Stimulated activated CD4-positive, alpha-beta T cell treated with anti-CD3 and anti-CD28 coated beads, Interleukin-12 subunit alpha, Interleukin-12 subunit beta, amount 100 ng/mL, for 24 hours (primary cell): ENCODE measurements around the gene TJP1.
"Not testable (repeated sequence)": the region's sequence is repeated elsewhere in the genome, so short reads cannot be mapped to it uniquely, and the experiment has no call there.

Experiments
- DNase-seq, 2 experiments: peaks; one replicate each; pipeline ENCODE4 v3.0.0-alpha.2; 2020; ENCODE audit warnings: low read depth in 2 of 2

TJP1 gene

DNA sequence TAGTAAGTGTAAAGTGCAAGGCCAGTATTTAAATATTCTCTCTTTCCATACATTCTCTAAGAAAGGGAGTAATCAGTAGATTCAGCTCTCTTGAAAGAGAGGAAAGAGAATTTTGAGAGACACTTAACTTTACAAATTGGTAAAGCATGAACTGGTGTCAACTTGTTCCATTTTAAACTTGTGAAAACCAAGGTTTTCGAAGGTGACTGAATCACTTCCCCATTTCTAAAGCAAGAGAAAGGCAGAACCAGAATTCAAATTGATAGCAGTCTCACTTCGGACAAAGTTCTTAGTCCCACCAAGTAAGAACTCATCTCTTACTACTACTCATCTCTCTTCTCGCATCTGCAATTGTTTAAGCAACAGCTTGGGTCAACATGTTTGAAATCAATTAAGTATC lies 22.4 kb downstream of the TJP1 start:
- no peak for DNase-seq

- DNase-seq: no peak
Observed at GRCh38 chr15:29795610-29796009, 26.7 kb downstream of the TJP1 start.

DNA sequence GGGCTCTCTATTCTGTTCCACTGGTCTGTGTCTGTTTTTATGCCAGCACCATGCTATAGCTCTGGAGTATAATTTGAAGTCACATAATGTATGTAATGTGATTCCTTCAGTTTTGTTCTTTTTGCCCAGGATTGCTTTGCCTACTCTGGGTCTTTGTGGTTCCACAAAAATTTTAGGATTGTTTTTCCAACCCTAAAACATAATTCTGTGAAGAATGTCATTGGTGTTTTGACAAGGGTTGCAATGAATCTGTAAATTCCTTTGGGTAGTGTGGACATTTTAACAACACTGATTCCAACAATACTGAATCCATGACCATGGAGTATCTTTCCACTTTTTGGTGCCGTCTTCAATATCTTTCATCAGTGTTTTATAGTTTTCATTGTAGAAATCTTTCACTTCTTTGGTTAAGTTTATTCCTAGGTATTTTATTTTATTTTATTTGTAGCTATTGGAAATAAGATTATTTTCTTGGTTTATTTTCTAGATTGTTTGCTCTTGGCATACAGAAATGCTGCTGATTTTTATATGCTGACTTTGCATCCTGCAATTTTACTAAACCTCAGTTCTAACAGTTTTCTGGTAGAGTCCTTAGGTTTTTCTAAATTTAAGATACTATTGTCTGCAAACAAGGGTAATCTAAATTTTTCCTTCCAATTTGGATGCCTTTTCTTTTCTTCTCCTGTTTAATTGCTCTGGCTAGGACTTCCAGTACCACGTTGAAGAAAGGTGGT lies 29.7 kb downstream of the TJP1 start:
- no peak for DNase-seq

- DNase-seq: no peak
Observed at GRCh38 chr15:29790607-29791006, 31.7 kb downstream of the TJP1 start.

- no peak for DNase-seq
Observed at GRCh38 chr15:29789871-29790270, 32.4 kb downstream of the TJP1 start.

GRCh38 chr15:29788433-29789034 lies 33.7 kb downstream of the TJP1 start:
- DNase-seq: no peak

DNA sequence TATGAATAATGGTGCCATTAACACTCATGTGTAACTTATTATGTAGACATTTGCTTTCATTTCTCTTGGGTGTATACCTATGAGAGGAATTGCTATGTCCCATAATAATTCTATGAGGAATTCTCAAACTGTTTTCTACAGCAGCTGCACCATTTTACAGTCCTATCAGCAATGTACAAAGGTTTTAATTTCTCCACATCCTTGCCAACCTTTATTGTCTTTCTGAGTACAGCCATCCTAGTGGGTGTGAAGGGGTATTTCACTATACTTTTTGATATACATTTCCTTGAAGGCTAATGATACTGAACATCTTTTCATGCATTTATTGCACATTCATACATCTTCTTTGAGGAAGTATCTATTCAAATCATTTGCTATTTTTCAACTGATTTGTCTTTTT lies 34.5 kb downstream of the TJP1 start:
- DNase-seq: no peak

GRCh38 chr15:29785642-29786041 lies 36.6 kb downstream of the TJP1 start:
- DNase-seq: no peak

- no peak for DNase-seq
Observed at GRCh38 chr15:29785136-29785535, 37.1 kb downstream of the TJP1 start.

DNA sequence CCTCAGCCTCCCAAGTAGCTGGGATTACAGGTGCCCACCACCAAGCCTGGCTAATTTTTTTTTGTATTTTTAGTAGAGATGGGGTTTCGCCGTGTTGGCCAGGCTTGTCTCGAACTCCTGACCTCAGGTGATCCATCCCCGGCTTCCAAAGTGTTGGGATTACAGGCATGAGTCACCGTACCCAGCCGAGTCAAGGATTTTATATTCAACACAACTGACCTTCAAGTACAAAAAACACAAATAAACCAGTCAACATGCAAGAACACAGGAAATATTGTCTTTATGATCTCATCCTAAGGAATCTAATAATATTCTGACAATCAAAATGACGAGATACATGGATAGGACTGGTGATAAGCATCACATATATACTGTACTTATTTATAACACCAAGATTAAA lies 37.9 kb downstream of the TJP1 start:
- no peak for DNase-seq

GRCh38 chr15:29782816-29783215 lies 39.5 kb downstream of the TJP1 start:
- DNase-seq: not testable (repeated sequence)

DNA sequence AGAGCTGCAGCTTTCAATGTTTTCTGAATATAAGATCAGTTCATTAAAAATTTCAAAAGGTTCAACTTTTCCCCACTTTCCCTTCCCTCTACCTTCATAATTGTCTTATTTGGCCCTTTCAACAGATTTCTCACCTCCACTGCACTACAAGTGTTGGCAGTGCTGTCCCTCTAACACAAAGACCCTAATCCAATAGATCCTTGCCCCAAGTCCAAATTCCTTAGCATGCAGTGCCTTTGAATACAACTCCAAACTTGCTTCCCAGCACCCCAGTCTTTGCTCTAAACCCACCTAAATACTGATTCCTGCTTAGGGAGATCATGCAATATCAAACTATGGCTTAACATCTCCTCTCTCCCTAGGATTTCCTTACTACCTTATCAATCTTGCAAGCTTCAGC lies 43.9 kb downstream of the TJP1 start:
- DNase-seq: no peak

DNA sequence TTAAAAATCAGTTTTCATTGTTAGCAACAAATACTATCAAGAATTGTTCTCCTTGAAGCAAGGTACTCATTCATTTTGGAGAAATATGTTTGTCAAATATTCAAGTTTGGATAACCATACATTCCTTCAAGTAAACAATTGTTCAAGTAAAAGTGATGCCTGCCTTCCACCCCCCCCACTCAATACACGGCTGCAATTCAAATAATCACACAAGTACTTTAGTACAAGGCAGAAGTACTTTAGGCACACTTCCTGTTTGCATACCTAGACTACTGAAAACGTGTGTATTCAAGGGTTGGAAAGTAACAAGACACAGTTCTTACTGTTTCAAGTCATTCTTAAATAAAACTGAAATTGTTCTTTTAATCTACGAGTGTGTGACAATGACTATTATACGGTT lies 45.4 kb downstream of the TJP1 start:
- DNase-seq: no peak

- DNase-seq: no peak
Observed at GRCh38 chr15:29774900-29775299, 47.4 kb downstream of the TJP1 start.

DNA sequence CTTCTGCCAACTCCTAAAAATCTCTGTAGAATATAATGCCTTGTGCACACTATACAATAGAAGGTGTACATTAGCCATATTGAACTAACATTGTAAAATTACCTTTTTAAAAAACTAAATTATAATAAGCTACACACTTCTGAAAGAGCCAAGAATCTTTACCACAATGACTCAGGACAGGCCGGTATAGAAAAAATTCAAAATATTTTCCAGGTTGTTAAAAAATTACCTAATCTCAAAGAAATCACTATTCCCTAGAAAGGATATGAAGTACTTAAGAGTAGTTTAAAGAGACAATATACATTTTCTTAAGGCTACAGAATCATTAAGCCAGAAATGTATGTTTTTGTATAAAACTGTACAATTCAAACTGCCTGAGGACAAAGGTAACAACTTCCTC lies 48.5 kb downstream of the TJP1 start:
- no peak for DNase-seq

DNA sequence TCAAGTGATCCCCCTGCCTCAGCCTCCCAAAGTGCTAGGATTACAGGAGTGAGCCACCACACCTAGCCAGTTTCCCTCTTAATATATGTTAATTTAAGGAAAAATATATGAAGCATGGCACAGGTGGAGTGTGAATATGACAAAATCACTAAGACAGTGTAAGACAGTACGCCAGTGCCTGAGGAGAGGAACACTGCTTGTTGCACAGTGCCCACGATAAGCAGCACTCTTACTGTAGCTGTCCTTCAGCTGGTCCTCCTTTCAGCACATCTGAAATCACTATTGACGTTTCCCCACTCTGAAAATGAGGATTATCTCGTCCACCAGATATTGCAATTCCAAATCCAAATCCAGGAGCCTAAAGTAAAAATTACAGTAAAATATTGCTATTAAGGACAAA lies 49.3 kb downstream of the TJP1 start:
- DNase-seq: no peak

GRCh38 chr15:29770796-29771195 lies 51.5 kb downstream of the TJP1 start:
- no peak for DNase-seq

GRCh38 chr15:29765898-29766527 lies 56.3 kb downstream of the TJP1 start:
- no peak for DNase-seq

- no peak for DNase-seq
Observed at GRCh38 chr15:29765234-29765841, 56.9 kb downstream of the TJP1 start.

DNA sequence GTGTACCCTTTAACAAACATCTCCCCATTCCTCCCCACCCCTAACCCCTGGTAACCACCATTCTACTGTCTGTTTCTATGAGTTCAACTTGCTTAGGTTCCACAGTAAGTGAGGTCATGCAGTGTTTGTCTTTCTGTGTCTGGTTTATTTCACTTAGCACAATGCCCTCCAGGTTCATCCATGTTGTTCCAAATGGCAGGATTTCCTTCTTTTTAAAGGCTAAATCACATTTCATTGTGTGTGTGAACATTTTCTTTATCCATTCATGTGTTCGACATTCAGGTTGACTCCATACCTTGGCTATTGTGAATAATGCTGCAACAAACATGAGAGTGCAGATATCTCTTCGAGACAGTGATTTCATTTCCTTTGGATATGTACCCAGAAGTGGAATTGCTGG lies 62.7 kb downstream of the TJP1 start:
- DNase-seq: no peak

GRCh38 chr15:29756358-29757267 lies 65.7 kb downstream of the TJP1 start:
- no peak for DNase-seq

- DNase-seq: not testable (repeated sequence)
Observed at GRCh38 chr15:29754009-29754408, 68.3 kb downstream of the TJP1 start.
